ENCODE data around the gene CYSLTR2. TPM values are rescaled to one million over a fixed set of nuclear protein-coding genes. Genes with fewer than 3 reads are reported as not detected.

Gene CYSLTR2
- total RNA-seq, 2 donors from 2014 or later: 0.10 to 0.80 TPM

GRCh38 chr13:48746821-48747220, 93.1 kb downstream of the CYSLTR2 start:
- intact Hi-C loops (cut with DNase I): no loop called here

GRCh38 chr13:48748681-48749080, 95.0 kb downstream of the CYSLTR2 start:
- DNase-seq: no peak
- Histone ChIP-seq H3K36me3 (no peaks in the 10 kb centered on the region), H3K4me3 (no peak overlapping the region), H3K9me3 (no peaks in the 10 kb centered on the region), H3K4me1 (no peaks in the 10 kb centered on the region), H3K27me3 (no peaks in the 10 kb centered on the region), H3K9ac (ENCODE audit: low read depth in 2 of 2, low read length in 2 of 2) (no peak overlapping the region), H3K27ac (no peak overlapping the region)
- no peak for TF ChIP-seq CTCF (IDR thresholded peaks at IDR 0.05)
- intact Hi-C loops (cut with DNase I): no loop called here

More at GRCh38 chr13:48746821-48747220, 93.1 kb downstream of the CYSLTR2 start:
- Histone ChIP-seq H3K9ac (ENCODE audit: low read depth in 2 of 2, low read length in 2 of 2) (no peak overlapping the region), H3K36me3 (no peaks in the 10 kb centered on the region), H3K4me3 (no peak overlapping the region), H3K4me1 (no peaks in the 10 kb centered on the region), H3K27ac (no peak overlapping the region), H3K9me3 (no peaks in the 10 kb centered on the region), H3K27me3 (no peaks in the 10 kb centered on the region)
- TF ChIP-seq CTCF (IDR thresholded peaks at IDR 0.05): no peak
- DNase-seq: no peak

GRCh38 chr13:48749144-48749543, 95.4 kb downstream of the CYSLTR2 start:
- no peak overlapping the region for H3K4me3 ChIP-seq
- no peaks in the 10 kb centered on the region for H3K9me3 ChIP-seq
- DNase-seq: no peak
- H3K4me1 ChIP-seq: no peaks in the 10 kb centered on the region
- intact Hi-C loops (cut with DNase I): no loop called here
- no peaks in the 10 kb centered on the region for H3K36me3 ChIP-seq
- TF ChIP-seq CTCF (IDR thresholded peaks at IDR 0.05): no peak
- no peak overlapping the region for H3K9ac ChIP-seq (ENCODE audit: low read depth in 2 of 2, low read length in 2 of 2)
- no peak overlapping the region for H3K27ac ChIP-seq
- H3K27me3 ChIP-seq: no peaks in the 10 kb centered on the region

- H3K27ac ChIP-seq: no peak overlapping the region
- H3K36me3 ChIP-seq: no peaks in the 10 kb centered on the region
- H3K4me1 ChIP-seq: no peaks in the 10 kb centered on the region
- no peaks in the 10 kb centered on the region for H3K9me3 ChIP-seq
- intact Hi-C loops (cut with DNase I): no loop called here
- no peak overlapping the region for H3K4me3 ChIP-seq
- peak; percentile 71 for DNase-seq
- H3K27me3 ChIP-seq: no peaks in the 10 kb centered on the region
- peak; percentile 19 for TF ChIP-seq CTCF (IDR thresholded peaks at IDR 0.05)
- H3K9ac ChIP-seq (ENCODE audit: low read depth in 2 of 2, low read length in 2 of 2): no peak overlapping the region
These were observed 96.2 kb downstream of the CYSLTR2 start for GRCh38 chr13:48749699-48750473.

GRCh38 chr13:48750588-48751383, 97.1 kb downstream of the CYSLTR2 start:
- no peaks in the 10 kb centered on the region for H3K4me1 ChIP-seq
- no peaks in the 10 kb centered on the region for H3K36me3 ChIP-seq
- no peak overlapping the region for H3K4me3 ChIP-seq
- no peak overlapping the region for H3K27ac ChIP-seq
- DNase-seq: peak; percentile 24
- H3K9me3 ChIP-seq: no peaks in the 10 kb centered on the region
- intact Hi-C loops (cut with DNase I): no loop called here
- H3K27me3 ChIP-seq: no peaks in the 10 kb centered on the region
- no peak for TF ChIP-seq CTCF (IDR thresholded peaks at IDR 0.05)
- H3K9ac ChIP-seq (ENCODE audit: low read depth in 2 of 2, low read length in 2 of 2): no peak overlapping the region

Measured in colonic mucosa (tissue), 4 donors.